Pancreas (tissue), 10 donors: ENCODE measurements around the gene RAB37. TPM values are rescaled to one million over a fixed set of nuclear protein-coding genes. Genes with fewer than 3 reads are reported as not detected.

Source experiments
- ATAC-seq, 4 donors: fragments of 200-7000 bp; cut with Tn5 transposase; one replicate each; pipeline versions ENCODE4 v1.8.0 to v1.9.1; 2020; ENCODE audit warnings: mild to moderate bottlenecking in 4 of 4, moderate library complexity in 4 of 4
- DNase-seq, 6 donors: peaks; one replicate each; pipeline ENCODE4 v3.0.0-alpha.2; 2020
- FAIRE-seq: peaks from 2 replicates; lab custom pipeline; 2012; peaks lifted over from hg19 to GRCh38; lab: Jason Lieb, UNC
- H3K27ac ChIP-seq, 4 donors: fragments of 200-600 bp; sonication (generic); 1 replicate in 3 of 4; 2 replicates in 1 of 4; pipeline versions ENCODE4 v1.5.0 to v1.8.0; 2020
- H3K27me3 ChIP-seq, 4 donors: fragments of 200-600 bp; one replicate each; pipeline ENCODE4 v1.8.0; 2021
- H3K36me3 ChIP-seq, 3 donors: fragments of 200-600 bp; sonication (generic) in 1 of 3; one replicate each; pipeline versions ENCODE4 v1.5.0 to v1.8.0; 2020 to 2021
- H3K4me1 ChIP-seq, 3 donors: fragments of 200-600 bp; one replicate each; pipeline ENCODE4 v1.8.0; 2021
- H3K4me3 ChIP-seq, 4 donors: fragments of 200-600 bp; sonication (generic) in 2 of 4; one replicate each; pipeline versions ENCODE4 v1.5.0 to v1.8.0; 2020 to 2021
- H3K9me3 ChIP-seq, 4 donors: fragments of 200-600 bp; one replicate each; pipeline ENCODE4 v1.8.0; 2021
- CTCF ChIP-seq, 4 donors: fragments of 200-600 bp; sonication (generic) in 3 of 4; IDR thresholded peaks; one replicate each; pipeline versions ENCODE4 v1.5.0 to v1.8.0; 2021; ENCODE audit warnings: antibody characterized with exemption in 4 of 4
- whole genome bisulfite sequencing, 2 donors: extraction: QIAGEN DNeasy Blood & Tissue Kit; methylation state at CpG; one replicate each; pipeline ENCODE4 v1.1.7; 2013; 5-methylcytosine and 5-hydroxymethylcytosine counted together
- intact Hi-C, 3 donors: fragments of 100-400 bp; cut with DNase I; formaldehyde crosslinking; loops; one replicate each; pipeline versions ENCODE4 v1.11.1 to v1.14.2; 2022
- polyA plus RNA-seq, 2 donors: library from polyadenylated mRNA; stranded (reverse); fragments of 200-250 nt; gene quantifications; one replicate each; pipeline ENCODE4 v1.2.3, GENCODE V29; 2013
- total RNA-seq, 6 donors: library from RNA; stranded (reverse); fragmentation: NEBNext Ultra II Directional in 4 of 6; extraction: Animal tissue kit (Norgen Biotek cat#: 25700) in 4 of 6; gene quantifications; one replicate each; pipeline versions ENCODE4 v1.2.1 to v1.2.4, GENCODE V29; 2021 to 2023
- donor health status: healthy with polysubstance abuse.
- donor health status: DM: no; HTN: no; CAD: no; lungs with moderate emphysema.
- donor health status: DM: no; HTN: no; CAD: no.
- donor health status: control.
- donor health status: control.
- donor health status: Bipolar disorder and iron deficiency.
- donor health status: DM: yes; HTN: yes; CAD: no.
- donor health status: DM: no; HTN: no; CAD: no.
- donor health status: DM: no; HTN: no; CAD: no.
- donor health status: DM: yes; HTN: yes; CAD: no.

RAB37 gene
- total and polyA plus RNA-seq, 8 donors: 0.79 to 3.1 (median 1.3) TPM

DNA sequence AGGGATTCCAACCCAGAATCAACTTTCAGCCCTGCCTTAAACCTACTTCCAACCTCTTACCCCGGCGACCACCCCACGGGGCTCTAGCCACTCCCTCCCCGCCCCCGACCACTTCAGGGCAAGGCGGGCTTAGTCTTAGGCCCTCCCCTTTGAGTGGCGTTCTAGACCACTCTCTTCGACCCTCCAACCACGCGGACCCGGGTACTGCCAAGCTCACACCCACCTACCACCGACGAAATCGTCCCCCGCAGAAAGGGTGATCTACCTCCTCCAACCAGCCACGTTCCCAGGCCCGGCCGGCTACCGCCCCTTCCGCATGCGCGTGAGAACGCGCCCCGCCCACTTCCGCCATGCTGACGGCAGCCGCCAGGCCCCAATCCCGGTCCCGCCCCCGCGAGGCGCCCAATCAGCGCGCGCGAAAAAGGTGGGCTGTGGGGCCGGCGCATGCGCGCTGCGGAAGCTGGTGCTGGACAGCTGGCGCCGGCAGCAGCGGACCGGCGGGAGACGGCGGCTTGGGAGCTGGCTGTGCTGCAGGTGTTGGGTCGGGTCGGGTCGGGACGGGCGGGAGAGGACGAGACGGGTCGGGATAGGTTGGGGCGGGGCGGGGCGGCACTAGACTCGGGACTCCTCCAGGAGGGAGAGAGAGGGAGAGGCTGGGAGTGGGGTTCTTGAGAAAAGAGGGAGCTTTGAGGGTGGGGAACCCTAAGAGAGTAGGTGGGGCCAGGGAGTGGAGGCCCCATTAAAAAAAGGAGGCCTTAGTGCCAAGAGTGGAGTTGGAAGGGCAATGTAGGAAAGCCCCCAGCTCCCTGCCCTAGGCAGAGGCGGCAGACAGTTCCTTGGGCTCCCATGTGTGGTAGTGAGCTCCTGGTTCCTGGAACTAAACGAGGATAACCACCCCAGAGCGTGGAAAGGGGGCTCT lies 39.2 kb downstream of the RAB37 start, which contains the start of gene NAT9:
Gene NAT9 (minus strand): TSS at position 302 of the 919 bp plus-strand sequence. CDS start 647 bp downstream, outside the sequence.
- H3K4me3 ChIP-seq: peak within 1 kb of the TSS; percentile 75 to 95 (median 80)
- peak within 1 kb of the TSS in 2 of 4 donors; percentile 50 to 53 for H3K27ac ChIP-seq
- ATAC-seq: peak; percentile 96 to 99 (median 97)
- TF ChIP-seq CTCF (IDR thresholded peaks at IDR 0.05): no peak
- intact Hi-C loops: no loop called here
- H3K4me1 ChIP-seq: peaks cover 0 to 20% (median 15%) of the 10 kb centered on the region in 3 donors
- 1% methylated on average over 54 to 64 of the region's 64 CpGs for WGBS, 2 donors
- H3K36me3 ChIP-seq: peaks cover 0 to 19% (median 7%) of the 10 kb centered on the region in 3 donors
- DNase-seq: peak; percentile 96 to 100 (median 99)
- H3K27me3 ChIP-seq: no peaks in the 10 kb centered on the region
- no peak for FAIRE-seq
- H3K9me3 ChIP-seq: no peaks in the 10 kb centered on the region

GRCh38 chr17:74776990-74777389 lies 39.9 kb downstream of the RAB37 start:
- ATAC-seq (no peak), DNase-seq (peak in 1 of 6 donors; percentile 15), FAIRE-seq (no peak)
- Histone ChIP-seq H3K4me1 (peaks cover 0 to 20% (median 15%) of the 10 kb centered on the region in 3 donors), H3K4me3 (peak overlapping the region; percentile 75 to 95 (median 80)), H3K27ac (no peak overlapping the region), H3K36me3 (peaks cover 0 to 18% (median 6%) of the 10 kb centered on the region in 3 donors), H3K9me3 (no peaks in the 10 kb centered on the region), H3K27me3 (no peaks in the 10 kb centered on the region)
- TF ChIP-seq CTCF (IDR thresholded peaks at IDR 0.05): no peak
- WGBS, 2 donors: 21 to 26% methylated on average over 10 of the region's 10 CpGs
- intact Hi-C loops: no loop called here

DNA sequence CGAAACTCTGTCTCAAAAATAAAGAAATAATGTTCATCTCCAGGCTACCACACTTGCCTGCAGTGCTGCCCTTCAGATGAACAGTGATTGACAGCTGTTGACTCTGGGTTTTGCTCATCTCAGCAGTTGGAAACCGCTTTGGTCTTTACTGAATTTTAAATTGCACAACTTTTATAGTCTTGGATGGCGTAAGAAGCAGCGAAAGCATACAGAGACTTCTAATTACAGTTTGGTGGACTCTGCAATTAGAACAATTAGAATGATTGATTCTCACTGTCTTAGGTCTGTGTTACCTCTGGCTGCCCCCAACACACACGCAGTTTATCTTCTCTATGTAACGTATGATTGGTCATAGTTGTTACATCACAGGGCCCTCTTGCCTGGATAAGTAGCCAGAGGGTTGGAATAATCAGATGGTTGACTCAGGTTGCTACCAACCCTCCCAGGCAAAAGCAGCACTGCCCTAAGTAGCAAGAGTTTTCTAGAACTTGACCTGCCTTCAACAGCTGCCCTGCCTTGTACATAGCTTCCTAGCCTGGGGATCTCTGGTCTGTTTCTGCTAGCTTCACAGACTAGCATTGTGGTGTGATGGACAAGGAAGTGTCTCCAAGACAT lies 41.0 kb downstream of the RAB37 start:
- no peak for TF ChIP-seq CTCF (IDR thresholded peaks at IDR 0.05)
- Histone ChIP-seq H3K27me3 (no peaks in the 10 kb centered on the region), H3K9me3 (no peaks in the 10 kb centered on the region), H3K4me3 (no peak overlapping the region), H3K27ac (no peak overlapping the region), H3K36me3 (peaks cover 0 to 8% (median 0%) of the 10 kb centered on the region in 3 donors), H3K4me1 (peaks cover 0 to 20% (median 15%) of the 10 kb centered on the region in 3 donors)
- no peak for FAIRE-seq
- intact Hi-C loops: no loop called here
- no peak for ATAC-seq
- 71 to 80% methylated on average over 6 of the region's 6 CpGs for WGBS, 2 donors
- DNase-seq: no peak

DNA sequence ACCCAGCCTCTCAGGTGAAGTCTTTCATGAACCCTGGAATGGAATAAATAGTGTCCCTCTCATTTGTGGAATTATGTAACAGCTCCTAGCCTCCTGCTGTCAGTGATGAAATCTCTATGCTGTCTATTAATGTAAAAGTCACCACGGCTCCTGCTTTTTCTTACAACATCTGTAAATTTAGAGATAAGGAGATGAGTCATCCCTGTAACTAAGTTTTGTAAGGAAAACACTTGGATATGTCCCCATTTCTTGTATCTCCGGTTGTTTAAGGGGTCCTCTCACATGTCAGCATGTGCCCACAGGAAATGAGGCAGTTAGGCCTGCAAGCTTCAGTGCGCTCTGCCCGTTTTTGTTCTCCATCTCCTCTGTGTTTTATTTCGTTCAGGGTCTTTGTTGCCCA lies 41.9 kb downstream of the RAB37 start:
- Histone ChIP-seq H3K27me3 (no peaks in the 10 kb centered on the region), H3K27ac (no peak overlapping the region), H3K4me3 (no peak overlapping the region), H3K4me1 (peaks cover 0 to 20% (median 15%) of the 10 kb centered on the region in 3 donors), H3K36me3 (no peaks in the 10 kb centered on the region), H3K9me3 (no peaks in the 10 kb centered on the region)
- DNase-seq: no peak
- ATAC-seq: no peak
- 55 to 58% methylated on average over 5 of the region's 5 CpGs for WGBS, 2 donors
- TF ChIP-seq CTCF (IDR thresholded peaks at IDR 0.05): no peak
- intact Hi-C loops: no loop called here
- FAIRE-seq: no peak
